Skeletal muscle cell (primary cell): ENCODE data around the gene SCAI.
"Not testable (repeated sequence)": the region's sequence is repeated elsewhere in the genome, so short reads cannot be mapped to it uniquely, and the experiment has no call there.

Experiments used
- DNase-seq: peaks from one replicate; pipeline ENCODE4 v3.0.0-alpha.2; 2010; ENCODE audit warnings: low read depth
- H3K4me3 ChIP-seq: 2 replicates; pipeline ENCODE4 v1.5.1; 2011; ENCODE audit warnings: low read depth, mild to moderate bottlenecking, control low read depth, low read length, moderate library complexity

The SCAI gene

GRCh38 chr9:125143377-125144090, at the start of gene SCAI:
SCAI (minus strand) TSS chr9:125143528; CDS start chr9:125143437, 91 bp downstream.
- peak; percentile 96 for DNase-seq
- peak within 1 kb of the TSS; percentile 63 for H3K4me3 ChIP-seq

- H3K4me3 ChIP-seq = peak overlapping the region; percentile 98
- no peak for DNase-seq
Measured at GRCh38 chr9:125190361-125190801, 47.1 kb upstream of the SCAI start.

- peak; percentile 89 for DNase-seq
- H3K4me3 ChIP-seq = peak within 1 kb of the TSS; percentile 98
Measured at GRCh38 chr9:125189361-125190289, 46.3 kb upstream of the SCAI start, which contains the start of gene PPP6C. PPP6C (minus strand) TSS chr9:125189803; CDS start chr9:125189718, 85 bp downstream.

- H3K4me3 ChIP-seq = peak overlapping the region; percentile 98
- no peak for DNase-seq
Measured at GRCh38 chr9:125189011-125189360, 45.7 kb upstream of the SCAI start.

- no peak for DNase-seq
- no peak overlapping the region for H3K4me3 ChIP-seq
Measured at GRCh38 chr9:125183561-125183960, 40.2 kb upstream of the SCAI start.

GRCh38 chr9:125183054-125183453, 39.7 kb upstream of the SCAI start:
- no peak overlapping the region for H3K4me3 ChIP-seq
- DNase-seq = no peak

- H3K4me3 ChIP-seq, DNase-seq: not testable (repeated sequence)
Measured at GRCh38 chr9:125181756-125182155, 38.4 kb upstream of the SCAI start.

- no peak overlapping the region for H3K4me3 ChIP-seq
- no peak for DNase-seq
Measured at GRCh38 chr9:125180876-125181275, 37.5 kb upstream of the SCAI start.

GRCh38 chr9:125179776-125180175, 36.4 kb upstream of the SCAI start:
- not testable (repeated sequence) for H3K4me3 ChIP-seq, DNase-seq

GRCh38 chr9:125177888-125178287, 34.6 kb upstream of the SCAI start:
- no peak for DNase-seq

GRCh38 chr9:125176636-125177035, 33.3 kb upstream of the SCAI start:
- H3K4me3 ChIP-seq = no peak overlapping the region
- DNase-seq = no peak

More at GRCh38 chr9:125177888-125178287, 34.6 kb upstream of the SCAI start:
- no peak overlapping the region for H3K4me3 ChIP-seq

- H3K4me3 ChIP-seq = no peak overlapping the region
- no peak for DNase-seq
Measured at GRCh38 chr9:125172031-125172755, 28.9 kb upstream of the SCAI start.

- no peak overlapping the region for H3K4me3 ChIP-seq
- DNase-seq = no peak
Measured at GRCh38 chr9:125169895-125170294, 26.6 kb upstream of the SCAI start.

- no peak overlapping the region for H3K4me3 ChIP-seq
- DNase-seq = no peak
Measured at GRCh38 chr9:125166762-125167161, 23.4 kb upstream of the SCAI start.

- not testable (repeated sequence) for DNase-seq, H3K4me3 ChIP-seq
Measured at GRCh38 chr9:125162891-125163290, 19.6 kb upstream of the SCAI start.

- no peak overlapping the region for H3K4me3 ChIP-seq
- no peak for DNase-seq
Measured at GRCh38 chr9:125161284-125161918, 18.1 kb upstream of the SCAI start.

- no peak for DNase-seq
- H3K4me3 ChIP-seq = no peak overlapping the region
Measured at GRCh38 chr9:125160750-125161149, 17.4 kb upstream of the SCAI start.

- DNase-seq = no peak
Measured at GRCh38 chr9:125156551-125156950, 13.2 kb upstream of the SCAI start.

GRCh38 chr9:125153712-125154367, 10.5 kb upstream of the SCAI start:
- H3K4me3 ChIP-seq = no peak overlapping the region
- no peak for DNase-seq

More at GRCh38 chr9:125156551-125156950, 13.2 kb upstream of the SCAI start:
- H3K4me3 ChIP-seq = no peak overlapping the region
